Fibroblast of lung (primary cell): Measurements from ENCODE around the gene VPS13D. TPM values are rescaled to one million over a fixed set of nuclear protein-coding genes. Genes with fewer than 3 reads are reported as not detected.
A peak's percentile ranks its signal among the peaks of the same experiment; 100 is the strongest.

Experiments
- DNase-seq, 2 donors: peaks; one replicate each; pipeline versions ENCODE4 v3.0.0 to v3.0.0-alpha.2; 2010; ENCODE audit warnings: low read depth in 2 of 2
- H2AFZ ChIP-seq: 2 replicates; pipeline ENCODE4 v1.5.1; 2012; ENCODE audit warnings: low read length, control low read depth, inconsistent platforms
- H3K27ac ChIP-seq: 2 replicates; pipeline ENCODE4 v1.5.1; 2011; ENCODE audit warnings: low read length, control low read depth; ENCODE audit not compliant: insufficient read depth
- H3K27me3 ChIP-seq: 2 replicates; pipeline ENCODE4 v1.5.1; 2011; ENCODE audit warnings: mild to moderate bottlenecking, low read length; ENCODE audit not compliant: control insufficient read depth, insufficient read depth
- H3K36me3 ChIP-seq: 2 replicates; pipeline ENCODE4 v1.5.1; 2011; ENCODE audit warnings: low read length; ENCODE audit not compliant: control insufficient read depth, insufficient read depth
- H3K4me1 ChIP-seq: 2 replicates; pipeline ENCODE4 v1.5.1; 2011; ENCODE audit warnings: low read length; ENCODE audit not compliant: control insufficient read depth, insufficient read depth; ENCODE audit errors: extremely low read depth
- H3K4me2 ChIP-seq: 2 replicates; pipeline ENCODE4 v1.5.1; 2011; ENCODE audit warnings: low read length, control low read depth; ENCODE audit not compliant: insufficient read depth; ENCODE audit errors: extremely low read depth
- H3K4me3 ChIP-seq, 4 experiments: fragments of 200-600 bp in 1 of 4; sonication (generic) in 1 of 4; replicated peaks in 1 of 4; 2 replicates each; pipeline ENCODE4 v1.5.1; 2011 to 2016; ENCODE audit warnings: low read length in 4 of 4, low read depth in 3 of 4, mild to moderate bottlenecking in 3 of 4, control low read depth in 2 of 4, inconsistent platforms in 1 of 4, mixed read lengths in 1 of 4; ENCODE audit not compliant: insufficient read depth in 1 of 4; ENCODE audit errors: control extremely low read depth in 1 of 4
- H3K79me2 ChIP-seq: 2 replicates; pipeline ENCODE4 v1.5.1; 2012; ENCODE audit warnings: mild to moderate bottlenecking, low read length, inconsistent platforms; ENCODE audit not compliant: control insufficient read depth, insufficient read depth
- H3K9ac ChIP-seq: 2 replicates; pipeline ENCODE4 v1.5.1; 2011; ENCODE audit warnings: mild to moderate bottlenecking, low read length, control low read depth; ENCODE audit not compliant: insufficient read depth
- H3K9me3 ChIP-seq: 2 replicates; pipeline ENCODE4 v1.5.1; 2012; ENCODE audit warnings: low read depth, low read length; ENCODE audit not compliant: control insufficient read depth, insufficient read depth
- H4K20me1 ChIP-seq: 2 replicates; pipeline ENCODE4 v1.5.1; 2011; ENCODE audit warnings: low read length; ENCODE audit not compliant: control insufficient read depth, insufficient read depth; ENCODE audit errors: extremely low read depth
- EZH2 ChIP-seq: IDR thresholded peaks from 2 replicates; pipeline ENCODE4 v1.5.1; 2012; ENCODE audit warnings: low read length, control low read depth, mild to moderate bottlenecking; ENCODE audit errors: missing control alignments
- polyA plus RNA-seq, 2 donors: library from polyadenylated mRNA; depleted of rRNA in 1 of 2; stranded (reverse) in 1 of 2; unstranded in 1 of 2; fragments of >200 nt; gene quantifications; 2 replicates each; pipeline ENCODE4 v1.2.1, GENCODE V29; 2011 to 2012; ENCODE audit warnings: missing spikeins in 1 of 2
- total RNA-seq: library from RNA; depleted of rRNA; stranded (reverse); fragments of >200 nt; gene quantifications from 2 replicates; pipeline ENCODE4 v1.2.1, GENCODE V29; 2014
- TF ChIP-seq, protein P1 (sequence below), 2 donors: IDR thresholded peaks in 1 of 2; conservative IDR thresholded peaks in 1 of 2; 1 replicate in 1 of 2; 2 replicates in 1 of 2; pipeline ENCODE4 v1.5.1; 2011 to 2012; ENCODE audit warnings: low read length in 2 of 2, control low read depth in 1 of 2, inconsistent platforms in 1 of 2, low read depth in 1 of 2, mild to moderate bottlenecking in 1 of 2

Gene VPS13D
- total and polyA plus RNA-seq, 2 donors (not counting 1 experiment from before 2014, with no cell fraction given): 14.6 to 40.0 TPM

- Histone ChIP-seq H2AFZ (no peak overlapping the region), H3K27me3 (no peaks in the 10 kb centered on the region), H3K4me2 (no peak overlapping the region), H3K9ac (no peak overlapping the region), H3K4me1 (no peaks in the 10 kb centered on the region), H4K20me1 (no peaks in the 10 kb centered on the region), H3K79me2 (no peaks in the 10 kb centered on the region), H3K27ac (no peak overlapping the region), H3K36me3 (no peaks in the 10 kb centered on the region), H3K4me3 (no peak overlapping the region), H3K9me3 (no peaks in the 10 kb centered on the region)
- no peak for TF ChIP-seq EZH2
- TF ChIP-seq, protein P1, sequence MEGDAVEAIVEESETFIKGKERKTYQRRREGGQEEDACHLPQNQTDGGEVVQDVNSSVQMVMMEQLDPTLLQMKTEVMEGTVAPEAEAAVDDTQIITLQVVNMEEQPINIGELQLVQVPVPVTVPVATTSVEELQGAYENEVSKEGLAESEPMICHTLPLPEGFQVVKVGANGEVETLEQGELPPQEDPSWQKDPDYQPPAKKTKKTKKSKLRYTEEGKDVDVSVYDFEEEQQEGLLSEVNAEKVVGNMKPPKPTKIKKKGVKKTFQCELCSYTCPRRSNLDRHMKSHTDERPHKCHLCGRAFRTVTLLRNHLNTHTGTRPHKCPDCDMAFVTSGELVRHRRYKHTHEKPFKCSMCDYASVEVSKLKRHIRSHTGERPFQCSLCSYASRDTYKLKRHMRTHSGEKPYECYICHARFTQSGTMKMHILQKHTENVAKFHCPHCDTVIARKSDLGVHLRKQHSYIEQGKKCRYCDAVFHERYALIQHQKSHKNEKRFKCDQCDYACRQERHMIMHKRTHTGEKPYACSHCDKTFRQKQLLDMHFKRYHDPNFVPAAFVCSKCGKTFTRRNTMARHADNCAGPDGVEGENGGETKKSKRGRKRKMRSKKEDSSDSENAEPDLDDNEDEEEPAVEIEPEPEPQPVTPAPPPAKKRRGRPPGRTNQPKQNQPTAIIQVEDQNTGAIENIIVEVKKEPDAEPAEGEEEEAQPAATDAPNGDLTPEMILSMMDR (conservative IDR thresholded peaks at IDR 0.05 in 1 of 2, IDR thresholded peaks at IDR 0.05 in 1 of 2; ENCODE audit: low read depth in 1 of 2, low read length in 2 of 2): no peak
- peak in 1 of 2 donors; percentile 77 for DNase-seq
These were observed 259.0 kb downstream of the VPS13D start for GRCh38 chr1:12488666-12489354.

GRCh38 chr1:12490532-12491142, 260.8 kb downstream of the VPS13D start:
- no peak for DNase-seq
- no peaks in the 10 kb centered on the region for H3K79me2 ChIP-seq
- no peak for TF ChIP-seq EZH2
- TF ChIP-seq, protein P1 (conservative IDR thresholded peaks at IDR 0.05 in 1 of 2, IDR thresholded peaks at IDR 0.05 in 1 of 2; ENCODE audit: low read depth in 1 of 2, low read length in 2 of 2): no peak

GRCh38 chr1:12491656-12492055, 261.8 kb downstream of the VPS13D start:
- TF ChIP-seq, protein P1 (conservative IDR thresholded peaks at IDR 0.05 in 1 of 2, IDR thresholded peaks at IDR 0.05 in 1 of 2; ENCODE audit: low read depth in 1 of 2, low read length in 2 of 2): no peak
- TF ChIP-seq EZH2: no peak
- no peak overlapping the region for H3K4me3 ChIP-seq
- H2AFZ ChIP-seq: no peak overlapping the region
- no peaks in the 10 kb centered on the region for H4K20me1 ChIP-seq
- H3K27me3 ChIP-seq: no peaks in the 10 kb centered on the region
- no peak overlapping the region for H3K4me2 ChIP-seq
- H3K4me1 ChIP-seq: no peaks in the 10 kb centered on the region
- no peak overlapping the region for H3K27ac ChIP-seq
- no peak for DNase-seq
- no peak overlapping the region for H3K9ac ChIP-seq
- no peaks in the 10 kb centered on the region for H3K79me2 ChIP-seq
- no peaks in the 10 kb centered on the region for H3K9me3 ChIP-seq
- no peaks in the 10 kb centered on the region for H3K36me3 ChIP-seq

More at GRCh38 chr1:12490532-12491142, 260.8 kb downstream of the VPS13D start:
- no peak overlapping the region for H3K9ac ChIP-seq
- H3K27me3 ChIP-seq: no peaks in the 10 kb centered on the region
- H3K36me3 ChIP-seq: no peaks in the 10 kb centered on the region
- no peaks in the 10 kb centered on the region for H3K9me3 ChIP-seq
- H3K27ac ChIP-seq: no peak overlapping the region
- H2AFZ ChIP-seq: no peak overlapping the region
- H3K4me2 ChIP-seq: no peak overlapping the region
- H4K20me1 ChIP-seq: no peaks in the 10 kb centered on the region
- H3K4me1 ChIP-seq: no peaks in the 10 kb centered on the region
- H3K4me3 ChIP-seq: no peak overlapping the region
